Loucy (cell line): ENCODE measurements around the gene JAZF1.

Source experiments
- H2AFZ ChIP-seq: fragments of 200-600 bp; sonication (generic); 2 replicates; pipeline ENCODE4 v1.6.0; 2016; ENCODE audit warnings: antibody characterized with exemption, mild to moderate bottlenecking, low read length, moderate library complexity
- H3F3A ChIP-seq: fragments of 200-600 bp; 2 replicates; pipeline ENCODE4 v1.6.0; 2016; ENCODE audit warnings: antibody characterized with exemption, low read depth, mild to moderate bottlenecking
- H3K27me3 ChIP-seq: fragments of 200-600 bp; sonication (generic); 2 replicates; pipeline ENCODE4 v1.6.1; 2014; ENCODE audit warnings: low read length, mild to moderate bottlenecking; ENCODE audit not compliant: insufficient read depth, poor library complexity, severe bottlenecking
- H3K36me3 ChIP-seq: fragments of 200-600 bp; sonication (generic); 2 replicates; pipeline ENCODE4 v1.6.1; 2016; ENCODE audit warnings: low read length; ENCODE audit not compliant: insufficient read depth
- H3K4me1 ChIP-seq: fragments of 200-600 bp; sonication (generic); 2 replicates; pipeline ENCODE4 v1.5.1; 2014; ENCODE audit warnings: low read length, mild to moderate bottlenecking; ENCODE audit not compliant: insufficient read depth, poor library complexity, severe bottlenecking
- H3K4me2 ChIP-seq: fragments of 200-600 bp; sonication (generic); 2 replicates; pipeline ENCODE4 v1.6.0; 2014; ENCODE audit warnings: antibody characterized with exemption, low read length, low read depth, mild to moderate bottlenecking; ENCODE audit not compliant: poor library complexity, severe bottlenecking
- H3K4me3 ChIP-seq: fragments of 200-600 bp; sonication (generic); 2 replicates; pipeline ENCODE4 v1.5.1; 2014; ENCODE audit warnings: low read length, mild to moderate bottlenecking, mixed read lengths; ENCODE audit not compliant: poor library complexity, severe bottlenecking
- H3K79me2 ChIP-seq: fragments of 200-600 bp; sonication (generic); 2 replicates; pipeline ENCODE4 v1.6.1; 2014; ENCODE audit warnings: low read length; ENCODE audit not compliant: insufficient read depth
- H3K9ac ChIP-seq: fragments of 200-600 bp; sonication (generic); 2 replicates; pipeline ENCODE4 v1.6.0; 2014; ENCODE audit warnings: mild to moderate bottlenecking, low read depth, low read length, moderate library complexity; ENCODE audit not compliant: poor library complexity, severe bottlenecking
- H3K9me2 ChIP-seq: fragments of 200-600 bp; sonication (generic); replicated peaks from 2 replicates; pipeline ENCODE4 v1.6.1; 2016; ENCODE audit warnings: low read depth, low read length, mixed read lengths
- H3K9me3 ChIP-seq: fragments of 200-600 bp; sonication (generic); 2 replicates; pipeline ENCODE4 v1.6.1; 2014; ENCODE audit warnings: mild to moderate bottlenecking, antibody characterized with exemption, low read length, low read depth; ENCODE audit not compliant: insufficient read depth
- H4K20me1 ChIP-seq: fragments of 200-600 bp; sonication (generic); 2 replicates; pipeline ENCODE4 v1.6.0; 2014; ENCODE audit warnings: antibody characterized with exemption, low read length, mild to moderate bottlenecking; ENCODE audit not compliant: insufficient read depth, poor library complexity, severe bottlenecking
- CTCF ChIP-seq: fragments of 200-600 bp; sonication (generic); conservative IDR thresholded peaks from 2 replicates; pipeline ENCODE4 v1.5.1; 2014; ENCODE audit warnings: mild to moderate bottlenecking, antibody characterized with exemption, low read length
- EZH2phosphoT487 ChIP-seq: fragments of 200-600 bp; IDR thresholded peaks from 2 replicates; pipeline ENCODE4 v1.6.1; 2018; ENCODE audit warnings: antibody characterized with exemption, mild to moderate bottlenecking, moderate library complexity, borderline replicate concordance

JAZF1 gene

DNA sequence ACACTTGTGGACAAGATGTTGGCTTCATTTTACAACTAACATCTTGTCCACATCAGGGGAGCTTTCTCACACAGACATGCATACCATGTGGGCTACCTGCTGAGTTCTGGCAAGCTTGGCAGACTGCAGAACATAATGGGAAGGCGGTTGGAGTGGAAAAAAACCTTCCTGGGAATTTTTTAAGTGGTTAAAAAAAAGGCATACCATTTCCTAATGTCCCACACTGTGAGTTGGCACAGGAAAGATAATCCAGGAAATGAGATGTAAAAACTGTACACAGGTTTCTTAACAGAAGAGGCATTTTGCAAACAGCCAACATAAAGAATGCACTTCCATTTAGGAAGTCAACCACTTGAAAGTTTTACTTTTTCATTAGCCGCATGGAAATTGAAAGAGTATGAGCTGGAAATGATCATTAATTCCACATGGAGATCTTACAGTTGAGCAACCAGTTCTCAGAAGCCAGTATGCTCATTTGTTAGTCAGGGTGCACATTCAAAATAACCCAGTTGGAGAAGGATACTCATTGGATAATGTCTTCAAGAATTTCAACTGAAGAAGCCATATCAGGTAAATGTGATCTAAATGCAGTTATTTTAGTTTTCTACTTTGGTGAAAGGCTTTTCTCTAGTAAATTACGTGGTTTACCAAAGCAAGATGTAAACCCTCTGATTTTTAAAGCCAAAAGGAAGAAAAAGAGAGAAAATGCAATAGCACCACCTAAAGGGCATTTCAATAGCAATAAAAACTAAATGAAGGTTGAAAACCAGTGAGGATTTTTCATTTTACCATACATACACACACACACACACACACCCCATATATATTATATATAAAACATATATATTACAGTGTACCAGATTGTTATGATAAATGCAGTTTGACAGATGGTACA lies 246.7 kb downstream of the JAZF1 start:
- peak; percentile 69 for TF ChIP-seq CTCF
- TF ChIP-seq EZH2phosphoT487: no peak
- Histone ChIP-seq H3K4me2 (peak overlapping the region; percentile 67), H4K20me1 (no peaks in the 10 kb centered on the region), H3K4me3 (peak overlapping the region; percentile 33), H3K4me1 (peaks cover 19% of the 10 kb centered on the region), H3K9me3 (no peaks in the 10 kb centered on the region), H3K79me2 (no peaks in the 10 kb centered on the region), H2AFZ (peak overlapping the region; percentile 53; the same call in 1 of the 2 replicates), H3K36me3 (no peaks in the 10 kb centered on the region), H3K9me2 (no peaks in the 10 kb centered on the region), H3K27me3 (no peaks in the 10 kb centered on the region), H3F3A (no peaks in the 10 kb centered on the region), H3K9ac (peak overlapping the region; percentile 39)

DNA sequence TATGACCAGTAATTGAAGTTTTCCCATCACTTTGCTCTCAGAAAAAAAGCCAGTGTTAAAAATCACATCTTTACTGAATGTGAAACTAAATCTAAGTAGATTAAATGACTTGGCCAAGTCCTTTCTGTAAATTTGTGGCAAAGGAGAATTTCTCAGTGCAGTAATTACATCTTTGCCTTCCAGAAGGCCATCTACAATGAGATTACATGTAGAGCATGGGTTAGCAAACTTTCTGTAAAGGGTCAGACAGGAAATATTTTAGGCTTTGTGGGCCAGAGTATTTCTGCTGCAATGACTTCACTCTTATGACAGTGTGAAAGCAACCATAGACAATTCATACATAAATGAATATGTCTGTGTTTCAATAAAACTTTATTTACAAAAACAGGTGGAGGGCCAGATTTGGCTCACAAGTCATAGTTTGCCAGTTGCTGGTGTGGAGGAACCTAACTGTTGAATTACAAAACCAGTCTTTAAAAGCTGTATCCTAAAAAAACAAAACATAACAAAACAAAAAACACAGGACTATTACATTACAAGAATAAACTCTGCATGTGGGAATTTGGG lies 249.6 kb downstream of the JAZF1 start:
- Histone ChIP-seq H2AFZ (no peak overlapping the region), H3K4me2 (no peak overlapping the region), H3K36me3 (no peaks in the 10 kb centered on the region), H3K4me1 (peaks cover 22% of the 10 kb centered on the region), H3K9me2 (no peaks in the 10 kb centered on the region), H3K4me3 (no peak overlapping the region), H3F3A (no peaks in the 10 kb centered on the region), H3K79me2 (no peaks in the 10 kb centered on the region), H3K27me3 (no peaks in the 10 kb centered on the region), H3K9me3 (no peaks in the 10 kb centered on the region), H3K9ac (no peak overlapping the region), H4K20me1 (no peaks in the 10 kb centered on the region)
- TF ChIP-seq CTCF (no peak), EZH2phosphoT487 (no peak)

DNA sequence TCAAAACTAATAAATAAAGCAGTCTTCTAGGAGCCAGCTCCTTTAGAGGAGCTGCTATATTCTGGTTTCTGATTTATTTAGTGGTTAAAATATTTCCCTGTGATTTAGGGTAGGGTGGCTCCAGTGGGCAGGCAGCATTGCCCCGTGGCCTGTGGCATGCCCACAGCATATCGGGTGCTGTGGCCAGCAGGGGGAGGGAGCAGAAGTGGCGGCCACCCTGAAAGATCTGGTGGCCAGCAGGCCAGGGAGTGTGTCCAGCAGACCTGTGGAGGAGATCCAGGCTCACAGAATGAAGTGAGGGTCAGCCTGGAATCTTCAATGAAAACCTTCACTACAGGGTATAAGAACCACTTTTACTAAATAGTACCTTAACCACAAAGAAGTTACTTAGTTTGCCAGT lies 251.5 kb downstream of the JAZF1 start:
- Histone ChIP-seq H3K9me3 (no peaks in the 10 kb centered on the region), H2AFZ (no peak overlapping the region), H3K79me2 (0 out of 2 replicates have a peak, but pooled peaks cover 2% of the 10 kb centered on the region), H3K9ac (no peak overlapping the region), H3F3A (no peaks in the 10 kb centered on the region), H3K36me3 (no peaks in the 10 kb centered on the region), H3K4me2 (no peak overlapping the region), H3K27me3 (no peaks in the 10 kb centered on the region), H4K20me1 (no peaks in the 10 kb centered on the region), H3K4me1 (peaks cover 41% of the 10 kb centered on the region), H3K9me2 (no peaks in the 10 kb centered on the region), H3K4me3 (no peak overlapping the region)
- no peak for TF ChIP-seq CTCF
- no peak for TF ChIP-seq EZH2phosphoT487
